ENCODE data around the gene SERPINB10. TPM values are rescaled to one million over a fixed set of nuclear protein-coding genes. Genes with fewer than 3 reads are reported as not detected.

The SERPINB10 gene
- total RNA-seq, 1 donor from 2014 or later, result not detected

DNA sequence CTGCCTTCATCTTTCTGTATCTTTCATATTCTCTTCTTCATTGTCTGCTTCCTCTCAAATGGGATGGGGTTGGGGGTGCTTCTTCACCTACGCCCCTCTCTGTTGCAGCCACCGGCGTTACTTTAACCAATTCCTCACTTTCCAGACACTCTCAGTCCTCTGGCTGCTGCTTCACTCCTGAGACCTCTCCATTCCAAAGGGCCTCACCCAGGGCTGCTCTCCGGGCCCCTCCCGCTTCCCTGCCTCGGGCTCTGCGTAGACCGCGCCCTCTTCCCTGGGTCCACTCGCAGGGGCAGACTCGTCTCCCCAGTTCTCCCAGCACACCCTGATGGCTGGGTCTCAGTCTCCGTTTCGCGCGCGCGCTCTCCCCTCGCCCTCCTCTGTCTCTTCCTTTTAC lies 63.0 kb downstream of the SERPINB10 start:
- H3K4me3 Mint-ChIP-seq, result peak overlapping the region; percentile 95
- TF ChIP-seq, protein P1, sequence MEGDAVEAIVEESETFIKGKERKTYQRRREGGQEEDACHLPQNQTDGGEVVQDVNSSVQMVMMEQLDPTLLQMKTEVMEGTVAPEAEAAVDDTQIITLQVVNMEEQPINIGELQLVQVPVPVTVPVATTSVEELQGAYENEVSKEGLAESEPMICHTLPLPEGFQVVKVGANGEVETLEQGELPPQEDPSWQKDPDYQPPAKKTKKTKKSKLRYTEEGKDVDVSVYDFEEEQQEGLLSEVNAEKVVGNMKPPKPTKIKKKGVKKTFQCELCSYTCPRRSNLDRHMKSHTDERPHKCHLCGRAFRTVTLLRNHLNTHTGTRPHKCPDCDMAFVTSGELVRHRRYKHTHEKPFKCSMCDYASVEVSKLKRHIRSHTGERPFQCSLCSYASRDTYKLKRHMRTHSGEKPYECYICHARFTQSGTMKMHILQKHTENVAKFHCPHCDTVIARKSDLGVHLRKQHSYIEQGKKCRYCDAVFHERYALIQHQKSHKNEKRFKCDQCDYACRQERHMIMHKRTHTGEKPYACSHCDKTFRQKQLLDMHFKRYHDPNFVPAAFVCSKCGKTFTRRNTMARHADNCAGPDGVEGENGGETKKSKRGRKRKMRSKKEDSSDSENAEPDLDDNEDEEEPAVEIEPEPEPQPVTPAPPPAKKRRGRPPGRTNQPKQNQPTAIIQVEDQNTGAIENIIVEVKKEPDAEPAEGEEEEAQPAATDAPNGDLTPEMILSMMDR (IDR thresholded peaks at IDR 0.05), result no peak
- ChIA-PET CTCF (no interaction called here), POLR2A (interaction anchor here (0.6 to 1.0 kb wide), 2 partner anchors 35 to 549 kb away, joined by 3 to 6 read pairs; partner anchors contain the start of gene VPS4B)
- peaks cover 3% of the 10 kb centered on the region for H3K36me3 Mint-ChIP-seq (ENCODE audit: low read depth)
- peaks cover 57% of the 10 kb centered on the region for H3K4me1 Mint-ChIP-seq
- DNase-seq, result no peak
- intact Hi-C loops (cut with micrococcal nuclease), result loop anchor here (1.0 to 10.0 kb wide), 6 partner anchors 8 to 1446 kb away; partner anchors contain the start of genes HMSD, PHLPP1, VPS4B and ZCCHC2
- no peak for ATAC-seq (ENCODE audit: low read depth)
- peaks cover under 1% of the 10 kb centered on the region for H3K27me3 Mint-ChIP-seq
- H3K27ac Mint-ChIP-seq, result peak overlapping the region; percentile 94
- H3K9me3 Mint-ChIP-seq, result no peaks in the 10 kb centered on the region

DNA sequence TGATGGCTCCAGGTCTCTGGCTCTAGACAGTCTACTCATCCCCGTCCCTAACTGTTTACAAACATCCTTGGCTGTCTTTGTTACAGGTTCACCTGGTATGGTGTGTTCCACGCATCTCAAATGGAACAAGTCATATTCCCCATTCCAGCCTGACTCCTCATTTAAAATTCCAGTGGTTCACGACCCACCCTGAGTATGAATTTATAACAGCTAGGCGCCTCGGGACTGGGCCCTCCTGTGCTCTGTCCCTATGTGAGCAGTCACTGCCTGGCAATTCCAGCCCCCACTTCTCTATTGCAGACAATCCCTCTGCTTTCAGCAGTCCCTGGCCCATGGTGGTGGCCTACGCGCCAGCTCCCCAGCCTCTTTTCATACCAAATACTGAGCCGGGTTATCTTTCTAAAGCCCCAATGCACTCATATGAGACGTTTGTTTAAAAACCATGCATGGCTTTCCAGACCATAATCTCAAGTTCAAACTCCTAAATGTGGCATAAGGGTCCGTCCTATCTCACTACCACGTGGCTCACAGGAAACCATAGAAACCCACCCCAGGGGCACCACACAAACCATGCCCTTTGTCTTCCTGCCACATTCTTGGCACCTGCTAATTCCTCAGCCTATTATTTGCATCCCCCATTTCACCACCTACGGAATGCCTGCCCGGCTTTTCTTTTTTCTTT lies 63.7 kb downstream of the SERPINB10 start:
- TF ChIP-seq, protein P1 (IDR thresholded peaks at IDR 0.05), result no peak
- Mint-ChIP-seq H3K27ac (peak overlapping the region; percentile 94), H3K27me3 (no peaks in the 10 kb centered on the region), H3K4me3 (peak overlapping the region; percentile 95), H3K36me3 (ENCODE audit: low read depth) (peaks cover 3% of the 10 kb centered on the region), H3K9me3 (no peaks in the 10 kb centered on the region), H3K4me1 (peaks cover 60% of the 10 kb centered on the region)
- ChIA-PET CTCF (no interaction called here), POLR2A (no interaction called here)
- intact Hi-C loops (cut with micrococcal nuclease), result loop anchor here (10.0 kb wide), 1 partner anchor 1447 kb away; the partner anchor contains the start of gene ZCCHC2
- ATAC-seq (ENCODE audit: low read depth), result no peak
- DNase-seq, result no peak

DNA sequence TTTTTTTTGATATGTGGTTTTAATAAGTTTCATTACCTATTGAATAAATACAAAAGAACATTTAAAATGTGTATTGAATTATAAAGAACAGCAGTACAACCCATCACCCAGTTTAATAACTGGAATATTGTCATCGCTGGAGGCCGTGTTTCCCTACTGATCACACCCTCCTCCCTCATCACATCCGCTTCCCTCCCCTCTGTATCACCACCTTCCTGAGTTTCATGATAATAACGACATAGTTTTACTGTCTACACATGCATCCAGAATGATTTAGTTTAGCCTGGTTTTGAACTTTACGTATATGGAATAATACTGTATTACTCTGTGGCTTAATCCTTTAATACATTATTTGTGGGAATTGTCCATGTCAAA lies 64.2 kb downstream of the SERPINB10 start:
- Mint-ChIP-seq H3K27ac (peak overlapping the region; percentile 94), H3K4me1 (peaks cover 61% of the 10 kb centered on the region)
- CTCF ChIA-PET, result no interaction called here

DNA sequence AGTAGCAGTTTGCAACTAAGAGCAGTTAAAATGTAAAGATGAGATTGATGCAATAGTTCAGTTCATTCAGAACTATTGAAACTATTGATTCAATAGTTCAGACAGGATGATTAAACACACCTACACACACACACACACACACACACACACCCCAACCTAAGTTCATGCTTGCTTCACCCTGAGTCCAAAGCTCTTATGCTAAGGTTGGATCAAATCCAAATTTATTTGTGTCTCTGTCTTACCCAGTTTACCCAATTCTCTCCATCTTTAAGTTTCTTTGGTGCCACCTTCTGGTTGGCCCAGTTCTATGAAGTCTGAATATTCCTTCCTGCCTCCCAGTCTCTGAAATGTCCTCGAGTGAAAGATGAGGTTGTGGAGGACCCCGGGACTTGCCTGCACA lies 67.2 kb downstream of the SERPINB10 start:
- Mint-ChIP-seq H3K27ac (peak overlapping the region; percentile 82), H3K9me3 (no peaks in the 10 kb centered on the region), H3K36me3 (ENCODE audit: low read depth) (peaks cover 14% of the 10 kb centered on the region), H3K4me1 (peaks cover 61% of the 10 kb centered on the region), H3K4me3 (peak overlapping the region; percentile 49), H3K27me3 (no peaks in the 10 kb centered on the region)
- DNase-seq, result no peak
- POLR2A ChIA-PET, result no interaction called here
- intact Hi-C loops (cut with micrococcal nuclease), result loop anchor here (1.0 to 10.0 kb wide), 2 partner anchors 12 to 1450 kb away; partner anchors contain the start of gene ZCCHC2
- no peak for ATAC-seq (ENCODE audit: low read depth)
- TF ChIP-seq, protein P1 (IDR thresholded peaks at IDR 0.05), result no peak
- CTCF ChIA-PET, result interaction anchor here (1.1 to 4.2 kb wide), 4 partner anchors 11 to 457 kb away, joined by 5 to 20 read pairs (median 10); no protein-coding TSS in a partner anchor

More for the DNA sequence above, 64.2 kb downstream of the SERPINB10 start:
- ATAC-seq (ENCODE audit: low read depth) (no peak), DNase-seq (no peak)
- TF ChIP-seq, protein P1 (IDR thresholded peaks at IDR 0.05), result no peak
- Mint-ChIP-seq H3K36me3 (ENCODE audit: low read depth) (peaks cover 3% of the 10 kb centered on the region), H3K27me3 (no peaks in the 10 kb centered on the region), H3K9me3 (no peaks in the 10 kb centered on the region), H3K4me3 (peak overlapping the region; percentile 95)
- intact Hi-C loops (cut with micrococcal nuclease), result loop anchor here (10.0 kb wide), 1 partner anchor 1447 kb away; the partner anchor contains the start of gene ZCCHC2
- POLR2A ChIA-PET, result no interaction called here

DNA sequence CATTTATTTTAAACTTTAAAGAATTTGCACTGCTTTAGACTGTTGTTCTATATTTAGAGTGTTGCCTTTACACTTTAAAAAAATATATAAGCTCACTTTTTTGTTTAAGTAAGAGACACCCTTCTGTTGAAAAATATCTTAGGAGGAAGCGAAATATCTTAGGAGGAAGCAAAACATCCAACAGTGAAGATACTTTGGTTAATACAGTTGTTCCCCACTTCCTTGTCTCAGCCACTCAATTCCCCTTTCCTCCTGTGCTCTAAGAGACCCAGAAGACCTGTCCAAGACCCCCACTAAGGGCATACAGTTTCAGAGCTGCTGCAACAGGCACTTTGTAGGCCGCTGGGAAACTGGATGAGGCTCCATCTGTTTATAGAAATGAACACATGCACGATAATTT lies 67.9 kb downstream of the SERPINB10 start:
- DNase-seq (no peak), ATAC-seq (ENCODE audit: low read depth) (peak; percentile 28)
- Mint-ChIP-seq H3K27me3 (no peaks in the 10 kb centered on the region), H3K4me3 (no peak overlapping the region), H3K4me1 (peaks cover 60% of the 10 kb centered on the region), H3K36me3 (ENCODE audit: low read depth) (peaks cover 19% of the 10 kb centered on the region), H3K27ac (peak overlapping the region; percentile 82), H3K9me3 (no peaks in the 10 kb centered on the region)
- intact Hi-C loops (cut with micrococcal nuclease), result loop anchor here (1.0 to 10.0 kb wide), 2 partner anchors 12 to 1451 kb away; partner anchors contain the start of gene ZCCHC2
- POLR2A ChIA-PET, result interaction anchor here (0.6 kb wide), 1 partner anchor 536 kb away, joined by 5 read pairs; no protein-coding TSS in a partner anchor
- CTCF ChIA-PET, result interaction anchor here (1.1 to 4.2 kb wide), 4 partner anchors 11 to 457 kb away, joined by 5 to 20 read pairs (median 10); no protein-coding TSS in a partner anchor
- TF ChIP-seq, protein P1 (IDR thresholded peaks at IDR 0.05), result no peak

Measured in activated B cell treated with CpG ODN at 0.5 μM for 24 hours (primary cell).